ENCODE results near the gene SESTD1. TPM values are rescaled to one million over a fixed set of nuclear protein-coding genes. Genes with fewer than 3 reads are reported as not detected.

Gene SESTD1
- total and polyA plus RNA-seq, 2 of the 8 experiments (the other 6 are each of a cell fraction or from before 2014, with no cell fraction given) = 5.2 to 49.6 TPM

GRCh38 chr2:179207047-179207446, 57.6 kb downstream of the SESTD1 start (continued):
- TF ChIP-seq SP4 (IDR thresholded peaks at IDR 0.05; ENCODE audit: low read length) = no peak
- TF ChIP-seq SAP30 (IDR thresholded peaks at IDR 0.05; ENCODE audit: insufficient read depth, insufficient replicate concordance, low read length) = no peak
- TF ChIP-seq EZH2 (IDR thresholded peaks at IDR 0.05; ENCODE audit: low read depth, low read length, severe bottlenecking) = no peak
- no peak for TF ChIP-seq KDM5A (IDR thresholded peaks at IDR 0.05; ENCODE audit: low read length)
- TF ChIP-seq JUN (IDR thresholded peaks at IDR 0.05; ENCODE audit: low read depth, low read length) = no peak
